Measurements from ENCODE around the gene PUSL1.
A peak's percentile ranks its signal among the peaks of the same experiment; 100 is the strongest.

PUSL1 gene

DNA sequence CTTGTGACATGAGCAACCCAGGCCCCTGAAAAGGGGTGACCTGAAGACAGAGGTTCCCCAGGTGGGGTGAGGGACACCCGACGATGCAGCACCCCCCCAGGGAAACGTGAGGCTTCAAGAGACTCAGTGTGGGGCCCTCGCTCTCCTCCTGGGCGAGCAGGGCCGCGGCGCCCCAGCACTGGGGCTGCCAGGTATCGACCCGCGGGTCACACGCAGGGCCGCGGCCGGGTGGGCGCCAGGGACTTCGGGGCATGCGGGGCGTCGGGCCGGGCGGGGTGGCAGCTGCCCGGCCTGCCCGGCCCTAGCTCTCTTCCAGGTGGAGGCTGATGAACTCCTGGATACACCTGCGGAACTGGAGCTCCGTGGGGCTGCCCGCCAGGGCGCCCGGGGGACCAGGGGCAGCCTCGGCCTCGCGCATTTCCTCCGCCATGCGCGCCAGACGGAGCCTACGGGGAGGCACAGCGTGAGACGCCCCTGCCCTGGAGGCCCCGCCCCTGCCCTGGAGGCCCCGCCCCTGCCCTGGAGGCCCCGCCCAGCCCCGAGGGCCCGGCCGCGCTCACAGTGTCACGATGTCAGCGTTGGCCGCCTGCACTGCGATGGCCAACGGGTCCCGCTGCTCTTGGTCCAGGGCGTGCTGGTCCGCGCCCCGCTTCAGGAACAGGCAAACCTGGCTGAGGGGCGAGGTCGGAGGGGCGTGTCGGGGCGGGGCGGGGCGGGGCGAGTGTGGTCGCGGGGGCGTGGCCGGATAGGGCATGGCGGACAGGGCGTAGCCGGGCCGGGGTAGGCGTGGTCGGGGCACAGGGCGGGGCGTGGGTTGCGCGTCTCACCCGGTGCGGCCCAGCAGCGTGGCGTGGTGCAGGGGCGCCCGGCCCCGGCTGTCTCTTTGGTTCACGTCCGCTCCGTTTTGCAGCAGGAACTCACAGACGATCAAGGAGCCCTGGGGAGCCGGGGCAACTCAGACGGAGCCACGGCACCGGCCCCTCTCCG, 14.8 kb upstream of the PUSL1 start:
- no peak for DNase-seq

GRCh38 chr1:1294250-1294890, 14.0 kb upstream of the PUSL1 start:
- DNase-seq = no peak

- no peak for DNase-seq
These were observed 13.1 kb upstream of the PUSL1 start for GRCh38 chr1:1295154-1295923.

- DNase-seq = no peak
These were observed 12.0 kb upstream of the PUSL1 start for GRCh38 chr1:1296070-1297061.

DNA sequence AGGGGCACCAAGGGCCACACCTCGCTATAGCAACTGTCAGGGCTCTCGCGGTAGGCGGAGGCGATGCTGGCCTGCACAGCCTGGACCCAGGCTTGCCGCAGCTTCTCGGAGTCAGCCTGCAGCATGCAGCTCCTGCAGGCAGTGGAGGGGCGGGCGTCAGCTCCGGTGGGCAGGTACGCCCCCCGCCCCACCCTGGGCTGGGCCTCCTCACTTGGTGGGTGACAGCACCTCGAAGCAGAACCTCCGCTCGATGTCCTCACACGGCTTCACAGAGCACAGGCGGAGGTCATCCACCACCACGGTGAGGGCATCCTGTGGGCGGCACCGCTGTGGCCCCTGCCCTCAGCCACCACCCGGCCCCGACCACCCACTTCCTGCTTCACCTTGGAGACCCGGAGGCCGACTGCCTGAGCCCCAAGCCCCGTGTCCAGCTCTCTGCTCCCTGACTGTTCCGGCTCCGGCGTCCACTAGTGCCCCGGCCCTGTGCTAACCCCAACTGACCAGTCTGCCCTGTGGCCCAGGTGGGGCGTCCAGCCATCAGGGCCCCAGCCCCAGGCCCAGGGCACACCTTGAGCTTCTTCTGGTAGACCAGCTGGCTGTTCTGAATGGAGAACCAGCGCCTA, 10.5 kb upstream of the PUSL1 start:
- no peak for DNase-seq

DNA sequence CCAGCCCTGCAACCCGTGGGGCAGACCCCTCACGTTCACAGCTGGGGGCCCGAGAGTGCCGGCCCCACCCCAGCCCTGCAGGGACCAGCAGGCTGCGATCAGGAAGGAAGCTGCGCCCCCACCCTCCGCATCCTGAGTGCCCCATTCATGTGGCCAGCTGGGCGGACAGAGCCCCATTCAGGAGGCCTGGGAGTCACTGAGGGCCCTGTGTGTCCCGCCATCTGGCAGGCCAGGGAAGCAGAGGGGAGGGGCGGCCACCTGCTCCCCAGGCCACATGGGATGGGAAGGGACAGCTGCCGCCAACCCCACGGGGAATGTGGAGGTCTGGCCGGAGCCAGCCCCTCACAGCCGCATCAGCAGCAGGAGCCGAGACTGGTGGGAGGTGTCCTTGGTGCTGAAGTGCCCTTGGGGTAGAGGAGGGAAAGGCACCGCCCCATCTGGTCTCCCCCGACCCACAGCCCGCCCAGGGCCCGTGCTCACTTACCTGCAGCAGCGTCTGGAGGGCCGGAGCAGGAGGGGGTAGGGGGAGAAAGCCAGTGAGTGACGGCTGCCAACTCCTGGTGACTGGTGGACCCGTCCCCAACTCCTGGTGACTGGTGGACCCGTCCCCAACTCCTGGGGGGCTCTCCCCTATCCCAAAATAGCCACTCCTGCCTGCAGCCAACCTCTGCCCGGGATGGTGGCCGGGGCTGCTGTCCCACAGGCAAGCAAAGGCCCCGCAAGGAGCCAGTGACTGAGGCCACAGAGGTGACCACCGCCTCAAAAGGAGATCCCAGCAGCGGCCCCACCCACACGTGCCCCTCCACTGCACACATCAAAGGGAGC, 9.3 kb upstream of the PUSL1 start:
- peak in 49 of 51 donors; percentile 17 to 97 (median 84) for DNase-seq

GRCh38 chr1:1299686-1300351, 8.6 kb upstream of the PUSL1 start:
- peak in 1 of 51 donors; percentile 22 for DNase-seq

GRCh38 chr1:1300352-1300739, 8.1 kb upstream of the PUSL1 start:
- DNase-seq = no peak

- no peak for DNase-seq
These were observed 6.4 kb upstream of the PUSL1 start for GRCh38 chr1:1302006-1302430.

- peak in 3 of 51 donors; percentile 11 to 32 (median 17) for DNase-seq
These were observed 5.4 kb upstream of the PUSL1 start for GRCh38 chr1:1302951-1303509.

- peak in 2 of 51 donors; percentile 17 to 30 for DNase-seq
These were observed 4.7 kb upstream of the PUSL1 start for GRCh38 chr1:1303736-1304135.

- DNase-seq = peak; percentile 42 to 96 (median 86)
These were observed 3.8 kb upstream of the PUSL1 start for GRCh38 chr1:1304331-1305299.

DNA sequence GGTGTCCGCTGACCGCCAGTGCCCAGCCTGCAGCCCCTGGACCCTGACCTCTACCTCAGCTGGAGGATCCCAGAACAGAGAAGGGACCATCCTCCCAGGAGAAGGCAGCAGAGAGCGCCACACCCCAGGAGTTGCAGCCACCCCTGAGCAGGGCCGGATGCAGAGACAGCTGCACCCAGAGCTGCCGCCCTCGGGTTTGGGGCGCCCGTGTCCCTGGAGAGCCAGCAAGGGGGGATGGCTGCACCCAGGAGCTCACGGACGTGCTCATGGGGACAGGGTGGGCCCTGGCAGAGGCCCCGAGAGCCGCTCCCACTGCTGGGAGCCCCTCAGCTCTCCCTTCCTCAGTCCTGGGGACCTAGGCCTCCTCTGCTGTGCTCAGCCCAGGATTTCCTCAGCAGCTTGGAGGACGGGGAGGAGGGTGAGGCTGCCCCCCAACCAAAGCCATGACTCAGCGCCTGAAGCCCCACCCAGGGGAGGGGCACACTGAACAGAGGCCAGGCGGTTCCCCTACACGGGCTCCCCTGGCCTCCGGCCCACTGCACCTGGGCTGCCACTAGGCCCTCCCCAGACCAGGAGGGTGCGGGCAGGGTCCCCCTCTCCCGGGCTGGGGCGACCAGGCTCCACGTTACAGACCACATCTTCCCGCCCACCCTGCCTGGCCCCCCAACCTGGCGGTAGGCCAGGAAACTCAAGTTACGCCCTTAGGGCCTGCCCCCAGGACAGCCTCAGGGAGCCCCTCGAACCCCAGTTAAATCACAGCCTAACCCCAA, 2.9 kb upstream of the PUSL1 start:
- DNase-seq = peak in 21 of 51 donors; percentile 17 to 66 (median 34)

DNA sequence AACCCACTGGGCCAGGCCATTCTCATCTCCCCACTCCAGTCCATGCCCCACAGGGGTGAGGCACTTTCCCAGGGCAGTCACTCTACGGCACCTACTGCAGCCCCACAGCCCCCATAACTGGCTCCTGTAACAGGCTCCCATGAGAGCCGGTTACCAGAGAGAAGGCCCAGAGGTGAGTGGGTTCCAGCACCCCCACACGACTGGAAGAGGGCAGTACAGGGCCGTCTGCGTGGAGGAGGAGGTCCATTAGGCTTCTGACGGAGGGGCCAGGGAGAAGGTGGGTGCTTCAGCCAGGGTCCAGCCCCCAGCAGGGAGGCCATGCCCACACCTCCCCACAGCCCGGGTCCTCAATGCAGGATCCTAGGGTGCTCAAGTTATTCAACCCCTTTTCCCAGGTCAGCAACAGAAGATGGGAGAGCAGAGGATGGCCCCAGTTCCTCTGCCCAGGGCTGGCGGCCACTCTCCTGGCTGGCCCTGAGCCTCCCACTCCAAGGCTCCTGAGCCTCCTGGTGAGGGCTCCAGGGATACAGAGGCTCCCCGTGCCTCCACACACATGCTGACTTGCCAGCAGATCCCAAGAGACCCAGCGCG, 2.2 kb upstream of the PUSL1 start:
- peak in 1 of 51 donors; percentile 20 for DNase-seq

- peak in 1 of 51 donors; percentile 51 for DNase-seq
These were observed 1.6 kb upstream of the PUSL1 start for GRCh38 chr1:1306661-1307260.

Data from hypothalamus (tissue), 51 donors.